Smooth muscle cell of the umbilical artery (primary cell): Measurements from ENCODE around the gene ATP6V0A4. TPM values are rescaled to one million over a fixed set of nuclear protein-coding genes. Genes with fewer than 3 reads are reported as not detected.

Source experiments
- total RNA-seq: library from RNA; depleted of rRNA; stranded (reverse); fragments of >200 nt; gene quantifications from 2 replicates; pipeline ENCODE4 v1.2.3, GENCODE V29; 2014

The ATP6V0A4 gene
- total RNA-seq = 0.30 and 0.37 TPM in 2 replicates

GRCh38 chr7:138797715-138798320 lies at the start of gene ATP6V0A4, which contains the start of gene TMEM213:
TSS of gene ATP6V0A4 (minus strand) at chr7:138798196. CDS start at chr7:138771247, 26,949 bp downstream.
TSS of gene TMEM213 (plus strand) at chr7:138797994. CDS start at chr7:138798105, 111 bp downstream.

GRCh38 chr7:138700857-138701536 lies 97.0 kb downstream of the ATP6V0A4 start, which contains the start of gene SVOPL:
TSS of gene SVOPL (minus strand) at chr7:138701362. CDS start at chr7:138679045, 22,317 bp downstream.

Other genes with a start within 250 kb of the ATP6V0A4 start
- gene SVOPL, start 96.8 kb downstream of the ATP6V0A4 start, total RNA-seq = under 0.01 TPM in 2 replicates
- gene TMEM213, start 202 bp downstream of the ATP6V0A4 start, total RNA-seq = not detected in 2 replicates
- gene KIAA1549, start 183.2 kb upstream of the ATP6V0A4 start, total RNA-seq = 3.6 and 4.5 TPM in 2 replicates
- 17.5 and 20.2 TPM in 2 replicates for gene ZC3HAV1L, start 237.8 kb upstream of the ATP6V0A4 start, total RNA-seq